Skeletal muscle tissue (tissue), 4 donors: ENCODE measurements around the gene SPAAR. TPM values are rescaled to one million over a fixed set of nuclear protein-coding genes. Genes with fewer than 3 reads are reported as not detected.
"Not testable (repeated sequence)": the region's sequence is repeated elsewhere in the genome, so short reads cannot be mapped to it uniquely, and the experiment has no call there.

ENCODE experiments used
- H3K27ac ChIP-seq: one replicate; pipeline ENCODE4 v1.7.0; 2013; ENCODE audit warnings: mild to moderate bottlenecking, low read depth, low read length, inconsistent platforms
- H3K27me3 ChIP-seq, 3 donors: one replicate each; pipeline ENCODE4 v1.7.0; 2013; ENCODE audit warnings: low read length in 3 of 3; ENCODE audit not compliant: control insufficient read depth in 3 of 3, insufficient read depth in 3 of 3
- H3K36me3 ChIP-seq, 3 donors: one replicate each; pipeline ENCODE4 v1.7.0; 2013; ENCODE audit warnings: low read length in 3 of 3; ENCODE audit not compliant: control insufficient read depth in 3 of 3, insufficient read depth in 3 of 3
- H3K4me1 ChIP-seq, 3 donors: one replicate each; pipeline ENCODE4 v1.7.0; 2013; ENCODE audit warnings: low read length in 3 of 3, mild to moderate bottlenecking in 3 of 3; ENCODE audit not compliant: control insufficient read depth in 3 of 3, insufficient read depth in 3 of 3
- H3K4me3 ChIP-seq, 3 donors: one replicate each; pipeline ENCODE4 v1.7.0; 2013; ENCODE audit warnings: low read length in 3 of 3
- H3K9ac ChIP-seq, 3 donors: one replicate each; pipeline ENCODE4 v1.7.0; 2013; ENCODE audit warnings: low read length in 3 of 3, mild to moderate bottlenecking in 3 of 3, moderate library complexity in 2 of 3, low read depth in 1 of 3
- H3K9me3 ChIP-seq, 3 donors: one replicate each; pipeline ENCODE4 v1.7.0; 2013; ENCODE audit warnings: low read length in 3 of 3; ENCODE audit not compliant: control insufficient read depth in 3 of 3
- total RNA-seq: library from RNA; depleted of rRNA; stranded (reverse); fragments of >200 nt; gene quantifications from one replicate; pipeline ENCODE4 v1.2.3, GENCODE V29; 2014
- donor health status: Osteomylitis.

The SPAAR gene
- total RNA-seq, 1 donor from 2014 or later, result 1.0 TPM

- no peak within 1 kb of the TSS for H3K4me3 ChIP-seq
- H3K36me3 ChIP-seq, result no peaks in the 10 kb centered on the region
- no peaks in the 10 kb centered on the region for H3K4me1 ChIP-seq
- peaks cover 3 to 19% (median 13%) of the 10 kb centered on the region in 3 donors for H3K27me3 ChIP-seq
- no peak within 1 kb of the TSS for H3K9ac ChIP-seq
- H3K27ac ChIP-seq, result no peak within 1 kb of the TSS
- no peaks in the 10 kb centered on the region for H3K9me3 ChIP-seq
Measured at GRCh38 chr9:35870351-35870923, 38.9 kb upstream of the SPAAR start, which contains the start of gene OR13J1. Gene OR13J1 (minus strand): TSS chr9:35870401. CDS start chr9:35870401, 0 bp downstream.

GRCh38 chr9:35871545-35871944 lies 37.7 kb upstream of the SPAAR start:
- Histone ChIP-seq H3K9ac (no peak overlapping the region), H3K36me3 (no peaks in the 10 kb centered on the region), H3K4me1 (no peaks in the 10 kb centered on the region), H3K4me3 (no peak overlapping the region), H3K27me3 (peaks cover 3 to 19% (median 13%) of the 10 kb centered on the region in 3 donors), H3K9me3 (no peaks in the 10 kb centered on the region), H3K27ac (no peak overlapping the region)

- H3K9ac ChIP-seq, result no peak overlapping the region
- no peaks in the 10 kb centered on the region for H3K4me1 ChIP-seq
- peaks cover 3 to 16% (median 11%) of the 10 kb centered on the region in 3 donors for H3K27me3 ChIP-seq
- no peaks in the 10 kb centered on the region for H3K9me3 ChIP-seq
- H3K27ac ChIP-seq, result no peak overlapping the region
- no peaks in the 10 kb centered on the region for H3K36me3 ChIP-seq
- no peak overlapping the region for H3K4me3 ChIP-seq
Measured at GRCh38 chr9:35872505-35872904, 36.8 kb upstream of the SPAAR start.

- no peaks in the 10 kb centered on the region for H3K4me1 ChIP-seq
- no peaks in the 10 kb centered on the region for H3K36me3 ChIP-seq
- no peak overlapping the region for H3K27ac ChIP-seq
- no peaks in the 10 kb centered on the region for H3K9me3 ChIP-seq
- H3K4me3 ChIP-seq, result no peak overlapping the region
- peak overlapping the region in 1 of 3 donors; percentile 17 for H3K9ac ChIP-seq
- no peaks in the 10 kb centered on the region for H3K27me3 ChIP-seq
Measured at GRCh38 chr9:35882263-35882848, 26.9 kb upstream of the SPAAR start.

GRCh38 chr9:35882996-35883395 lies 26.3 kb upstream of the SPAAR start:
- Histone ChIP-seq H3K4me3 (no peak overlapping the region), H3K4me1 (no peaks in the 10 kb centered on the region), H3K9ac (no peak overlapping the region), H3K27me3 (no peaks in the 10 kb centered on the region), H3K9me3 (no peaks in the 10 kb centered on the region), H3K36me3 (no peaks in the 10 kb centered on the region), H3K27ac (no peak overlapping the region)

GRCh38 chr9:35884908-35885307 lies 24.4 kb upstream of the SPAAR start:
- not testable (repeated sequence) for H3K36me3 ChIP-seq

GRCh38 chr9:35891646-35892045 lies 17.6 kb upstream of the SPAAR start:
- Histone ChIP-seq H3K9me3 (no peaks in the 10 kb centered on the region), H3K36me3 (no peaks in the 10 kb centered on the region), H3K27ac (no peak overlapping the region), H3K4me1 (no peaks in the 10 kb centered on the region), H3K27me3 (peaks cover 0 to 2% (median 2%) of the 10 kb centered on the region in 3 donors), H3K9ac (no peak overlapping the region), H3K4me3 (no peak overlapping the region)

More at GRCh38 chr9:35884908-35885307, 24.4 kb upstream of the SPAAR start:
- not testable (repeated sequence) for H3K4me1 ChIP-seq, H3K4me3 ChIP-seq, H3K27me3 ChIP-seq, H3K9me3 ChIP-seq, H3K9ac ChIP-seq, H3K27ac ChIP-seq

GRCh38 chr9:35892051-35892450 lies 17.2 kb upstream of the SPAAR start:
- H3K9me3 ChIP-seq, result no peaks in the 10 kb centered on the region
- no peaks in the 10 kb centered on the region for H3K36me3 ChIP-seq
- peaks cover 0 to 2% (median 2%) of the 10 kb centered on the region in 3 donors for H3K27me3 ChIP-seq
- no peaks in the 10 kb centered on the region for H3K4me1 ChIP-seq
- H3K27ac ChIP-seq, result no peak overlapping the region
- no peak overlapping the region for H3K4me3 ChIP-seq
- H3K9ac ChIP-seq, result no peak overlapping the region

- Histone ChIP-seq H3K9ac (no peak overlapping the region), H3K4me1 (no peaks in the 10 kb centered on the region)
Measured at GRCh38 chr9:35896570-35896969, 12.7 kb upstream of the SPAAR start.

GRCh38 chr9:35897376-35898099 lies 11.8 kb upstream of the SPAAR start:
- H3K4me1 ChIP-seq, H3K27me3 ChIP-seq, H3K27ac ChIP-seq, H3K9me3 ChIP-seq, H3K4me3 ChIP-seq, H3K9ac ChIP-seq, H3K36me3 ChIP-seq: not testable (repeated sequence)

More at GRCh38 chr9:35896570-35896969, 12.7 kb upstream of the SPAAR start:
- H3K4me3 ChIP-seq, result no peak overlapping the region
- H3K36me3 ChIP-seq, result no peaks in the 10 kb centered on the region
- no peak overlapping the region for H3K27ac ChIP-seq
- no peaks in the 10 kb centered on the region for H3K9me3 ChIP-seq
- H3K27me3 ChIP-seq, result peaks cover 0 to 2% (median 2%) of the 10 kb centered on the region in 3 donors
